Cerebellar nuclear complex (tissue), 1 donor: Measurements from ENCODE around the gene ARAP2.

ENCODE experiments used
- DNase-seq, 2 experiments: peaks; one replicate each; lab custom pipeline; 2025; lab: John Stamatoyannopoulos, UW

ARAP2 gene

DNA sequence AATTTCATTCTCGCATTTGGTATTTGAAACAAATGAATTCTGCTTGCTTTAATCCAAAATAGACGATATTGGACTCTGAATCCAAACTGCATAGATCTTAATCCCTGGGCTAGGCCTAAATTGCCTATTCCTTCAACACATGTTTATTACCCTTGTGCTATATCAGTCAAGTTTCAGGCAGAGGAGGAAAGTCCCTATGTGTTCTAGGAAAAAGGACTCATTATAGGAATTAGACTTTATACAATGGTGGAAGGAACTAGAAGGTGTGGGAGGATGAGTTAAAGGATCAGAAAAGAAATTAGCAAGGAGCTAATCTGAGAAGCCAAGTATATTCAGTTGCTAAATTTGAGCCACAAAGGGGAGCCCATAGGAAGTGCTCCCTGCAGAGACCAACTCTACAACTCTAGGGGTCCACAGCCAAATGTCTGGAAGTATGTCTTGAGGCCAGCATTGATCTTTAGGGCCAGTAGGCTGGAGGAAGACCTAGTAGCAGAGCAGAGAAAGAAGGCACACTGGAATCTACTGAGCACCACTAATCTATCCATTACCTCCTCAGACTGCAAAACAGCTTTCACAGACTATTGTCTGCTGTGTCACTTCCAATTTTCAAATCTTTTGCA, 20.0 kb upstream of the ARAP2 start:
- DNase-seq: no peak

DNA sequence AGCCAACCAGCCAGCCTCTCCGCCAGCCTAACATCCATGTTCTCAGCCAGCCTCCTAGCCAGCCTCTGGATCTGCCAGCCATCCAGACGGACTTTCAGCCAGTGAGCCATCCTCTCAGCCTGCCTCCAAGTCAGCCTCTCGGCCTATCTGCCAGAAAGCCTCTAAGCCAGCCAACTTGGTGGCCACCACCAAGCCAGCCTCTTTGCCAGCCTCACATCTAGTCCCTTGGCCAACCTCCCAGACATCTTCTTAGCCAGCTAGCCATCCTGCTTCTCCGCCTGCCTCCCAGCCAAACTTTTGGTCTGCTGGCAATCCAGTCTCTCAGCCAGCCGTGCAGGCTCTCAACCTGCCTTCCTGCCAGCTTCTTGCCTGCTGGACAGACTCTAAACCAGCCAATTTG, 16.4 kb upstream of the ARAP2 start:
- no peak for DNase-seq

GRCh38 chr4:36256398-36256891, 12.1 kb upstream of the ARAP2 start:
- DNase-seq: no peak

DNA sequence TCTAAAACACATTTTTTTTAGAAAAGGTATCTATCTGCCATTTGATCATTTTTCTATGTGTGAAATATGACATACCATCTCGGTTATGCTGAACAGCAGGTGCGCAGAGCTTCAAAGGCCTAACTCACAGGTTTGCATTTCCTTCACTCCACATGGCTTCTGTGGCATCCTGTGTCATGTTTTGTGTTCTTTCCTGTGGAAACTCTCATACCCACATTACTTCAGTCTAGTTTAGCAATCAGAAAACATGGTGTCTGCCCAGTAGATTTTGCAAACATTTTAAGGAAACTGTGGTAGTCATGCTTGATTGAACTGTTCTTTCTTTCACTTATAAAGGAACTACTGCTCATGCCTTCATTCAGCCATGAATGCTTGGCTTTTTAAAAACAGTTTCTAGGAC, 11.3 kb upstream of the ARAP2 start:
- no peak for DNase-seq

- no peak for DNase-seq
Measured at GRCh38 chr4:36254371-36254770, 10.1 kb upstream of the ARAP2 start.

DNA sequence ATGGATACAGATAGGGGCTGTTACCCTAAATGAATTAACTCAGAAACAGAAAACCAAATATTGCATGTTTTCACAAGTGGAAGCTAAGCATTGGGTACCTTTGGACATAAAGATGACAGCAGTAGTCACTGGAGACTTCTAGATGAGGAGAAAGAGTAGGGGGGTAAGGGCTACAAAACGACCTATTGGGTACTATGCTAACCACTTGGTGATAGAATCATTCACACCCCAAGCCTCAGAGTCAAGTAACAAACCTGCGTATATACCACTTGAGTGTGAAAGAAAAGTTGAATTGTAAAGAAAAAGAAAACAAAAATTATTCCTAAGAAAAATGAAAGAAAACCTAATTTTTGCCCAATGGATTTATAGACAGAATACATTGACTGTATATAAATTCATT, 7.7 kb upstream of the ARAP2 start:
- no peak for DNase-seq

- DNase-seq: no peak
Measured at GRCh38 chr4:36249610-36250009, 5.3 kb upstream of the ARAP2 start.

DNA sequence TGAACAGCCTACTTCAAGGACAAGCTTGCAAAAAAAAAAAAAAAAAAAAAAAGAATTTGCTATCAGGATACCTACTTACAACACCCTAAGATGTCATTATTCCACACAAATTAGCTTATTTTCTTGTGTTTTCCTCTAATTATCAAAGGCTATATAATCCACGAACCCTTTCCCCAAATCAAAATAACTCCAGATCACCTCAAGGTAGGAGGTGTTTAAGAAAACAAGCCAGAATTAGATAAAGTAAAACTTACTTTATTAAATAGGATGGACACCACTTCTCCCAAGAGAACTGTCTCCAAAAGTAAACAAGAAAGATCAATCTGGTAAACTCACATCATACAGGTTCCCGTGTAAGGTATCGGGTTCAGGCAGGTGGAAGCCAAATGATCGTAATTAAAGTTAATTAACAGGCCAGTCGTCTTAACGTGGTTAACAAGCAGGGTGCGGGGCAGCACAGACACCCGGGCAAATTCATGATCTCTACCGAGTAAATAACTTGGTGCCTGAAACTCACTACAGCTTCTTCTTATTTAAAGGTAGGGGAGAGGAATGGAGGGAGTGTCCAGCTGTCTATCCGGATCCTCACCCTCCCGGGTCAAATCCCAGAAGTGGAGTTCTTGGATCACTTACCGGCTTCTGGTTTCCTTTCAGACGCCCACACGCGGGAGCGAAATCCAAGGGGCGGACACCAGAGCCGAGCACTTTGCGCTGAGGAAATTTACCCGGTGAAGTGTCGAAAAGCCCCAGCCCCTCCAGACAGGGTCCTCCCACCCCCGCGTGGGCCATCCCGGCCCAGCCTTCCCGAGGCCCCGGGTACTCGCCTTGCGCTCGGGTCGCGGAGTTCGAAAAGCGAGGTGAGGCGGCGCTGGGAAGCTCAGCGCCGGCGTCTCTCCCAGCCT, 708 bp downstream of the ARAP2 start:
- DNase-seq: no peak

DNA sequence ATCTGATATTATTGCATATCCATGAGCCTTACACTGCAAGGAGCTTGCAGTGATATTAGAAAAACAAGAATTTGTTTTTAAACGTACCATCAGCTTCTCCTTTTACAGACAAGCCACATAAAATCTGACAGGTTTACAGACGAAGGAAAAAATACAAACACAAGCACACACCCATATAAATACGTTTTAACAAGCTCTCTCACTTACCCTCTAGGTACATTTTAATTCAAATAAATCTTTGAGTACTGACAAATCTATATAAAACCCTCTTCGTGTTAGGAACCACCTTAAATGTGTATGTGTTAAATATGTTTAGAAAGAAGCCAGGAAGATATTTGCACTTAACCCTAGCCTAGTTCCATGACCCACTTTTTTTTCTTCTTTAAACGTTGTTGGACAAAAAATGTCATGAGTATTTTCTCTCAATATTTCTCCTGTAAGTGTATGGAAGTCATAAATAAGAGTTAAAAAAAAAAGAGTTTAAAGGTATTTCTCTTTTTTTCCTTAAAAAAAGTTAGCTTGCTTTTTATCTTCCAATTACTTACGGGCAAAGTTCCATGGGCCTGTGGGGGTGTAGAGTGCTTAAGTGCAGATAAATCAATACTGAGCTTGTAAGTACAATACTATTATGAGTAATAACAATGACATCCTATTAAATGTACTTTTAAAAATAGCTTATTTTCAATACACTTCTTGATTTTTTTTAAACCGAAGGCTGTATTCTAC, 1.5 kb downstream of the ARAP2 start:
- no peak for DNase-seq

- DNase-seq: no peak
Measured at GRCh38 chr4:36241771-36242170, 2.5 kb downstream of the ARAP2 start.

- DNase-seq: no peak
Measured at GRCh38 chr4:36237366-36238313, 6.7 kb downstream of the ARAP2 start.

DNA sequence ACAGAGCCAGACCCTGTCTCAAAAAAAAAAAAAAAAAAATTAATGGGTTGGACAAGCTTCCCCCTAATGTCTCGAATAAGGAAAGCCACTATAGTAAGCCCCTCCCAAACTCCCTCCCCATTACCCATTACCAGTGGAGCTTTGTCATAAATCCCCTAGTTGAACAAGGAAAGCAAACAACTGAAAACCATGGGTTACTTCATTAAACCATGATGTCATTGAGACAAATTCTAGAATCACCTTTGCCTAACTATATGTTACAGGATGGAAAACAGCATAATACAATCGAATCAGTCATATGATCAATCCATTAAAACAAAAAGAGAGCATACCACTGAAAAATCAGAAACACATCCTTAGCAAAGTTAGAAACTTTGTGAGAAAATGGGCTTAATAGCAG, 8.2 kb downstream of the ARAP2 start:
- no peak for DNase-seq

- DNase-seq: no peak
Measured at GRCh38 chr4:36235306-36235705, 9.0 kb downstream of the ARAP2 start.

DNA sequence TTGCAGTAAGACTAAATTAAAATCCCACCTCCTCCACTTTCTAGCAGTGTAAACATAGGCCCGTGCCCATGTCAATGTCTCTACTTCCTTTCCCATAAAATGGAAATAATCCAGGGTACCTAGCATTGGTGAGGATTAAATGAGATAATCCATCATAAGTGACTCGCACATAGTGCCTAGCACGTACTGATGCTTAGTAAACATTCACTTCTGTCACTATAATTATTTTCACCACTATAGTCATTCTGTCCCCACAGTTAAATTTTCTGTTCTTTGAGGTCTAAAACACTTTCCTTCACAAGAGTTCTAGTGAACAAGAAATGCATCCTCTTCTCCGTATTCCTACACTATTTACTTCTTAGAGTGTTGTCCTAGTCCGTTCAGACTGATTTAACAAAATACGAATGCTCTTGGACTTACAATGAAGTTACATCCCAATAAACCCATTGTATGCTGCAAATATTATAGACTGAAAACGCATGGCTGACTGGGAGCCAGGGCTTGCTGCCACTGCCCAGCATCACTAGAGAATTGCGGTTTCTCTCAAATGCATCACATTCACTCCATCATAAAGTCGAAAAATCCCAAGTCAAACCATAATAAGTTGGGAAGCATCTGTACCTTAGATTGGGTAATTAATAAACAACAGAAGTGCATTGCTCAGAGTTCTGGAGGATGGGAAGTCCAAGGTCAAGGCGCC, 10.6 kb downstream of the ARAP2 start:
- DNase-seq: no peak

- no peak for DNase-seq
Measured at GRCh38 chr4:36230534-36230933, 13.8 kb downstream of the ARAP2 start.

GRCh38 chr4:36227913-36228312, 16.4 kb downstream of the ARAP2 start:
- DNase-seq: no peak

DNA sequence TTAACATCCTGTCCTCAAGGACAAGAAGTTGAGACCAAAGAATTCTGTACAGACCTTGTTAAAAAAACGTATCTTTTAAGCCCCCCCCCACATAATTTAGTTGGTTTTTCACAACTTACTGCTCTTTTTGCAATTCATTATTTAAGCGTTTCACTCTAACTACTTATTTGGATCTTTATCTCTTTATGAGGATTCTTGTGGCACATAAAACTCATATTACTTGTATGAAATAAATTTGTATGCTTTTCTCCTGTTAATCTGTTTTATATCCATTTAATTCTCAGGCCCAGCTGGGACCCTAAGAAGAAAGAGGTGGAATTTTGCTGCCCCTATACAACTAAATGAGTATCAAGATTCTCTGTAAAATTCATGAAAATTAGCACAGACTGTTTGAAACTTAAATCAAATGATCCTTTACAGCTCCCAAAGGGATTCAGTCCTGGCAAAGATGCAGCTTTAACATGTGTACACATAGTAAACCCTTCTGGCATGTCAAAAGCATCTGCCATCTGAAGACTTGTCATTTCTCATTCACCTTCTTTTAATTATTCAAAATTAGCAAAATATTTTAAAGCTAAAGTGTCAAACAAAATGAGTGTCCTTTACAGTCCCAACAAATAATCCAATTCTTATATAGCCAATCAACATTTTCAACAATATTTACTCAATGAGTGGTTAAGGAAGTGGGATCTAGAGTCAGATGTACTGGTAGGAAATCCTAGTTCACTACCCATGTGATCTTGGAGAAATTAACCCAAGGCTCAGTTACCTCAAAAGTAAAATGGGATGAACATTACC, 17.7 kb downstream of the ARAP2 start:
- DNase-seq: no peak

- DNase-seq: no peak
Measured at GRCh38 chr4:36224972-36225903, 19.1 kb downstream of the ARAP2 start.

DNA sequence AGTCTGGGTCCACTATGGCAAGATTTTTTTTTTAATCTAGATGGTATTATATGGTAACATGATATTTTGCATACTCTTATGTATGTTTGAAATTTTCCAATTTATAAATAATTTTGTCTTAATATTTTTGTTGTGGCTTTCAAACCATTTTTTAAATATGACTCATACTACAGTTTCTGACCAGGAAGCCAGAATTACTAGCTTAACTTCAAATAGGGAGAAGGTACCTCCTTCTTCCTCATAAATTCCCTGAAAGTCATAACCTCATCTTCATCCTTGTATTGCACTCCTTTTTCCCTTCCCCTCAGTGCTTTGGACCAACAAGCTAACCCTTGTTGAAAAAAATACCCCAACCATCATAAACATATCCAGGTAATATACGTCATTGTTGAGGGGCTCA, 21.6 kb downstream of the ARAP2 start:
- DNase-seq: no peak
